Neural crest cell (in vitro differentiated cells): Measurements from ENCODE around the gene INSIG2. TPM values are rescaled to one million over a fixed set of nuclear protein-coding genes. Genes with fewer than 3 reads are reported as not detected.

Source experiments
- DNase-seq: peaks from one replicate; pipeline ENCODE4 v3.0.0; 2021; ENCODE audit warnings: low read depth, mixed read lengths, low spot score
- H3K27ac Mint-ChIP-seq: one replicate; pipeline ENCODE4 v1.8.0; 2021; ENCODE audit warnings: mild to moderate bottlenecking, mixed read lengths; ENCODE audit not compliant: unreplicated experiment
- H3K27me3 Mint-ChIP-seq: 2 replicates; pipeline ENCODE4 v1.8.0; 2021; ENCODE audit warnings: low read depth, mild to moderate bottlenecking, mixed read lengths
- H3K36me3 Mint-ChIP-seq: 2 replicates; pipeline ENCODE4 v1.8.0; 2021; ENCODE audit warnings: low read depth, mild to moderate bottlenecking, mixed read lengths
- H3K4me1 Mint-ChIP-seq: 2 replicates; pipeline ENCODE4 v1.8.0; 2021; ENCODE audit warnings: mixed read lengths
- H3K4me3 Mint-ChIP-seq: one replicate; pipeline ENCODE4 v1.8.0; 2021; ENCODE audit warnings: mild to moderate bottlenecking, mixed read lengths
- H3K9me3 Mint-ChIP-seq: 2 replicates; pipeline ENCODE4 v1.8.0; 2021; ENCODE audit warnings: mixed read lengths
- CTCF ChIP-seq: fragments of 200-600 bp; sonication (generic); conservative IDR thresholded peaks from 2 replicates; pipeline ENCODE4 v1.5.0; 2021; ENCODE audit warnings: antibody characterized with exemption, mild to moderate bottlenecking
- total RNA-seq: library from RNA; stranded (reverse); gene quantifications from 2 replicates; pipeline ENCODE4 v1.2.1, GENCODE V29; 2021

Gene INSIG2
- total RNA-seq, 1 donor from 2014 or later: 14.4 TPM

DNA sequence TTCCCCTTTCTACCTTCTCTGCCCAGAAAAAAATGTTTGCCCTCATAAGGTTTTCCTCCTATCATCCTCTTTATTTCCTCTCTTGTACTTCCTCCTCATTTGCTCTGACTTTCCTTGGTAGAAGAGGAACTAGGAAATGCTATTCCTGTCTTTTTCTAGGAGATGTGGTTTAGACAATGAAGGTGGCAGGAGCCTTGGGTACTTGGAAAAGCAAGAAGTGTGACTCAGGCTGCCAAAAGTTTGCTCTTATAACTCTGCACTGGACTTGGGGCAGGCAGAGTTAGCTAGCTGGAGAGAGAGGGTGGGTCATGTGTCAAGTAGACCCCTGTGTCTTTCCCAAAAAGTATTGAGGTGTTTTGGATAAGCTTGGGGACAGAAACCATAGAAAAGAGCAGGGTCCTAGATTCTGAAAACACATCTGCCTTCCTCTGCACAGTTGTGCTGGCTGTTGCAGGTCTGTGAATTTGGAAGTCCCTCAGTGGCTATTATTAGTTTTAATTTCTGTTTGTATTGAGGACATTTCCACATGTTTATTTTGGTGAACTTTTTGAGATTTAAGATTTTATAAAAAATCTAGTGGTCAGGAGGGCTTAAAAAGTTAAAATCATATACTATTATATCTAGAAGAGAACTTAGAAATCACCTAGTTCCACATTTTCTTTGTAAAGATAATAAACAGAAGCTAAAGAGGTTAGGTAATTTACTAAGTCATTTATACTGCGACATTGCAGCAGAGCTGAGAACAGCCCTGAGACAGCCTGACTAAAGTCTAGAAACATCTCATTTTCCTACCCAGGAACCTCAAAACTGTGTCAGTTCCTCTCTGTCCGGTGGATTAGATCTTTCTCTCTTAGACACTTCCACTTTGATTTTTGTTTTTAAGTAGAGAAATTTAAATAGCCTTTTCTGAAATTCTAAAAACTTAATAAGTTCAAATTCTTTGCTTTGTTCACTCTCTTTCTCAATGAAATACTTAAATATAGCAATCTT, 16.0 kb downstream of the INSIG2 start:
- Mint-ChIP-seq H3K4me3 (no peak overlapping the region), H3K36me3 (peaks cover 6% of the 10 kb centered on the region), H3K27me3 (no peaks in the 10 kb centered on the region), H3K4me1 (peaks cover 7% of the 10 kb centered on the region), H3K27ac (no peak overlapping the region), H3K9me3 (no peaks in the 10 kb centered on the region)
- TF ChIP-seq CTCF: no peak
- no peak for DNase-seq

DNA sequence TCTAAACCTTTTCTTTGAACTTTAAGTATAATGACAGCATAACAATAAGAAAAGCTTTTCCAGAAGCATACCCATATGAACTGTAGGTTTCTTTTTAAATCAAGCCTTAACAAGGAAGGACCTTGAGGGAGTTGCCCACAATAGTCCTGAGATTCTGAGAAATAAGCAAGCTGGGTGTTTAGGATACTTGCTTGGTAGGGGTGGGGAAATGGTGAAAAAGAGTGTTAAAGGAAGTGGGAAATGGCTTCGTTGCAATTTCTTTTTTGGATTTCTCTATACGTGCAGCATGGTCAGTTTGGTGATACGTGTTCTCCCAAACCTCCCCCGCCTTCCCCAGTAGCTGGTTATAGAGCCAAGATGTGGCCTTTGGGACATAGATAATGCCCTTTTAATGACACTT, 17.2 kb downstream of the INSIG2 start:
- no peaks in the 10 kb centered on the region for H3K4me1 Mint-ChIP-seq
- DNase-seq: no peak
- no peak overlapping the region for H3K27ac Mint-ChIP-seq
- H3K9me3 Mint-ChIP-seq: peaks cover 2% of the 10 kb centered on the region
- H3K36me3 Mint-ChIP-seq: peaks cover 13% of the 10 kb centered on the region
- no peak overlapping the region for H3K4me3 Mint-ChIP-seq
- TF ChIP-seq CTCF: no peak
- no peaks in the 10 kb centered on the region for H3K27me3 Mint-ChIP-seq

GRCh38 chr2:118106926-118107325, 18.7 kb downstream of the INSIG2 start:
- Mint-ChIP-seq H3K27ac (no peak overlapping the region), H3K4me3 (no peak overlapping the region), H3K27me3 (no peaks in the 10 kb centered on the region), H3K36me3 (peaks cover 22% of the 10 kb centered on the region), H3K9me3 (peaks cover 2% of the 10 kb centered on the region), H3K4me1 (no peaks in the 10 kb centered on the region)
- no peak for TF ChIP-seq CTCF
- no peak for DNase-seq

DNA sequence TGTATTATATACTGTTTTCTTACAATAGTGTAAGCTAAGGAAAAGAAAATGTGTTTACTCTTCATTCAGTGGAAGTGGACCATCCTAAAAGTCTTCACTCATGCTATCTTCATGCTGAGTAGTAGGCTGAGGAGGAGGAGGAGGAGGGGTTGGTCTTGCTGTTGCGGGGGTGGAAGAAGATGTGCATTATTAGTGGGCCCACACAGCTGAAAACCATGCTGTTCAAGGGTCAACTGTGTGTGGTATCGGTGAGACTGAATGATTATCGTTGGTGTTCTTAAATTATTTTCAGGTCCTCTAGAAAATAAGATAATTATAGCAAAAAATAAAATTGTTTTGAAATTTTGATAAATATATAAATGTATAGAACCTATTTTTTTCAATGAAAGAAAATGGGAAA, 22.0 kb downstream of the INSIG2 start:
- TF ChIP-seq CTCF: no peak
- H3K4me3 Mint-ChIP-seq: no peak overlapping the region
- H3K27me3 Mint-ChIP-seq: no peaks in the 10 kb centered on the region
- peaks cover 24% of the 10 kb centered on the region for H3K36me3 Mint-ChIP-seq
- no peak overlapping the region for H3K27ac Mint-ChIP-seq
- no peak for DNase-seq
- H3K4me1 Mint-ChIP-seq: no peaks in the 10 kb centered on the region
- H3K9me3 Mint-ChIP-seq: peaks cover 2% of the 10 kb centered on the region

DNA sequence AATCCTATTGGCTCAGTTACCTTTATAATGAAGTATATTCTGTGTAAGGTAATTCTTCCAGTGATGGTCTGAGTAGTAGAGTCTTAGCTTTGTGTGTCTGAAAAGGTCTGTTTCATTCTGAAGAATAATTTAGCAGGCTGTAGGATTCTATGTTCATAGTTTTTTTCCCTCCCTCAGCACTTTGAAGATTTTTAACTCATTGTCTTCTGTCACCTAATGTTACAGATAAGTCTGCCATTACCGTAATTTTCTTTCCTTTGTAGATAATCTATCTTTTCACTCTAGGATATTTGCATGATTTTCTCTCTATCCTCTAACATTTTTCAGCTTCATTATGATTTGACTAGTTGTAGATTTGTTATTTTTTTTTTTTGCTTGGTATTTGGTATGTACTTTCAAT, 22.7 kb downstream of the INSIG2 start:
- peaks cover 2% of the 10 kb centered on the region for H3K9me3 Mint-ChIP-seq
- no peak overlapping the region for H3K4me3 Mint-ChIP-seq
- no peak overlapping the region for H3K27ac Mint-ChIP-seq
- peaks cover 24% of the 10 kb centered on the region for H3K36me3 Mint-ChIP-seq
- H3K4me1 Mint-ChIP-seq: no peaks in the 10 kb centered on the region
- no peak for DNase-seq
- TF ChIP-seq CTCF: no peak
- no peaks in the 10 kb centered on the region for H3K27me3 Mint-ChIP-seq
